CD4-positive, alpha-beta T cell treated with Interleukin-12 subunit alpha and Interleukin-12 subunit beta, for 1 hour (primary cell): ENCODE data around the gene ZSWIM1.
"Not testable (repeated sequence)": the region's sequence is repeated elsewhere in the genome, so short reads cannot be mapped to it uniquely, and the experiment has no call there.

Experiments used
- DNase-seq: peaks from one replicate; pipeline ENCODE4 v3.0.0-alpha.2; 2020

The ZSWIM1 gene

DNA sequence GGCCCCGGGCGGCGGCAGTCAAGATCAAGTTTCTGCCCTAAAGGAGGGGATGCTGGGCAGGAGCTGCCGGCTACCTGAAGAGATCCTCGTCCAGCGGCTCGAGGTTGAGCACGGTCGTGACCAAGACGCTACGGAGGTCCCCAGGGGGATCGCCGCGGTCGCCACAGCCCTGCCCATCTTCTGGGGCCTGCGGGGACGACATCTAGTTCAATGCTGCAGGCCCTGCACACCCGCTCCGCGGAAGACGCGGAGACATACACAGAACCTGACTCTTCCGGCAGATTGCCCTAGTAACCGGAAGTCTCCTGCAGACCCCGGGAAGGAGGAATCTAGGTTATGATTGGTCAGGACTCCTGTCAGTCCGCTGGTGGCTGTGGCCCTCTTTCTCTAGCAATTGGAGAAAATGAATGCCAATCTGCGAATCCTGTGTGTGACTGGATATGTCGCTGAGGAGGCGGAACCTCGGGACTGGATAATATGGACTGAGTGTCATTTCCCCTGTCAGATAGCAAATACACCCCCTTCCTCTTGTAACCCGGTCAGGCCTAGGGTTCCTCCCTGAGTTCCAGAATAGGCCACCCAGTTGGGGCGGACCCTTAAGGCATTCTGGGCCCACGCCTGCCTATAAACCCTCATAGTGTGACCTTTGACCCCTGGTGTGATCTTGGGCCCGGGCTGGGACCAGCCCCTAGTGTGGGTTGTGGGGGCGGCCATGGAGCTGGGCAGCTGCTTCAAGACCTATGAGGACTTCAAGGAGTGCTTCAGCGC, 23.7 kb upstream of the ZSWIM1 start, which contains the start of the genes ACOT8 and ZSWIM3:
Gene ACOT8 (minus strand): TSS at position 279 of the 768 bp plus-strand sequence. CDS start 77 bp downstream, at position 202.
Gene ZSWIM3 (plus strand): TSS at position 501 of the 768 bp plus-strand sequence. CDS start 212 bp downstream, at position 713.
- DNase-seq = peak; percentile 100

DNA sequence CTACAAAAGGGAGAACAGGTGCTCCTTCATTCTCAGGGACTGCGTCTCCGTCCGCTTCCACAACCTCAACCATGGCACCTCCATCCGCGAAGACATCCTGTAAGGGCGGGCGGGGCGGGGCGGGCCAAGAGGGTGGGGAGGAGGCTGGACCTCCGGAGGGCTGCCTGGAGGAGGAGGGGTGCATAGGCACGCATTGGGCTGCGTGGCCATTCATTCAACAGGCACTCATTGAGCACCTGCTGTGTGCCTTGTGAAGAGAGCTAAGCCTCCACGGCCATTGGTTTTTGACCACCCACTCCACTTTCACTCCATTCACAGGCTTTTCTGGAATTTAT, 23.2 kb upstream of the ZSWIM1 start:
- no peak for DNase-seq

DNA sequence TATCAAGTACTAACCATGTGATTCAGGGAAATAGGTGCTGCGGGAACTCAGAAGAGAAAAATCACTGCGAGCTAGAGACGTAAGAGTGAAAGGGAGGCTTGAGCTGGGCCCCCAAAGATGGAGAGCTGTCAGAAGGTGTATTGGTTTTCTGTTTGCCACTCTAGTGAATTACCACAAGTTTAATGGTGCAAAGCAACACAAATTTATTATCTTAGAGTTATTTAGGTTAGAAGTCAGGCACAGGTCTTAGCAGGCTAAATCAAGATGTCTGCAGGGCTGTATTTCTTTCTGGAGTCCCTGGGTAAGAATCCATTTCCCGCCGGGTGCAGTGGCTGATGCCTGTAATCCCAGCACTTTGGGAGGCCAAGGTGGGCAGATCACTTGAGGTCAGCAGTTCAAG, 21.1 kb upstream of the ZSWIM1 start:
- DNase-seq = no peak

DNA sequence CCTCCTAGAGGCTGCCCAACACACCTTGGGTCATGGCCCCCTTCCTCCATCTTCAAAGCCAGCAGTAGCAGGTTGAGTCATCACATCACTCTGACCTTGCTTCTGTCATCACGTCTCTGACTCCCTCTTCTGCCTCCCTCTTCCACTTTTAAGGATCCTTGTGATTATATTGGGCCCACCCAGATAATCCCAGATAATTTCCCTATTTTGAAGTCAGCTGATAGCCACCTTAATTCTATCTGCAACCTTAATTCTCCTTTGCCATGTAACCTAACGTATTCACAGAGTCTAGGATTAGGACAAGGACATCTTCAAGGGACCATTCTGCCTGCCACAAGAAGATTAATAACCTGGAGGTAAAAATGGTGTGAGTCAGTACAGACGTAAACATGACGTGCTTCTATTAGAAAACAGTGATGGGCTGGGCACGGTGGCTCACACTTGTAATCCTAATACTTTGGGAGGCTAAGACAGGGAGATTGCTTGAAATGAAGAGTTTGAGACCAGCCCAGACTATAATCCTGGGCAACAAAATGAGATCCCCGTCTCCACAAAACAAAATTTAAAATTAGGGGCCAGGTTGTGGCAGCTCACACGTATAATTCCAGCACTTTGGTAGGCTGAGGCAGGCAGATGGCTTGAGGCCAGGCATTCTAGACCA, 20.3 kb upstream of the ZSWIM1 start:
- DNase-seq = no peak

DNA sequence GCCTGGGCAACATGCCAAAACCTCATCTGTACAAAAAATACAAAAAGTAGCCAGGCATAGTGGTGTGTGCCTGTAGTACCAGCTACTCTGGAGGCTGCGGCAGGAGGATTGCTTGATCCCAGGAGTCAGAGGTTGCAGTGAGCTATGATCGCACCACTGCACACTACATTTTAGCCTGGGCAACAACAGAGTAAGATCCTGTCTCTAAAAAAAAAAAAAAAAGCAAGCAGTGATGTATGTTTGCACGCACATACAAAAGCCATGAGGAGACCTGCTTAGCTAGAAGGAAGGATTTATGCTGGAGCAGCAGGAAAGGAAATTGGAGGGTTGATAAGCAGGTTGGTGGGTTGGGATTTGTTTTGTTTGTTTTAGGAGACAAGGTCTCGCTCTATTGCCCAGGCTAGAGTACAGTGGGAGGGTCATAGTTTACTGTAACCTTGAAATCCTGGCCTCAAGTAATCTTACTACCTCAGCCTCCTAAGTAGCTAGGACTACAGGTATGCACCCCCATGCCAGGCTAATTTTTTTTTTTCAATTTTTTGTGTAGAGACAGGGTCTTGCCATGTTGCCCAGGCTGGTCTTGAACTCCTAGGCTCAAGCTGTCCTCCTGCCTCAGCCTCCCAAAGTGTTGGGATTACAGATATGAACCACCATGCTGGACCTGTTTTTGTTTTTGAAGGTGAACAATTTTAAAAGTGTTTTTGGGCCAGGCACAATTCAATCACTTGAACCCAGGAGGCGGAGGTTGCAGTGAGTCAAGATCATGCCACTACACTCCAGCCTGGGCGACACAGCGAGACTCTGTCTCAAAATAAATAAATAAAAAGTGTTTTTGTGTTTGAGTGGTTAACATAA, 19.6 kb upstream of the ZSWIM1 start:
- DNase-seq = no peak

DNA sequence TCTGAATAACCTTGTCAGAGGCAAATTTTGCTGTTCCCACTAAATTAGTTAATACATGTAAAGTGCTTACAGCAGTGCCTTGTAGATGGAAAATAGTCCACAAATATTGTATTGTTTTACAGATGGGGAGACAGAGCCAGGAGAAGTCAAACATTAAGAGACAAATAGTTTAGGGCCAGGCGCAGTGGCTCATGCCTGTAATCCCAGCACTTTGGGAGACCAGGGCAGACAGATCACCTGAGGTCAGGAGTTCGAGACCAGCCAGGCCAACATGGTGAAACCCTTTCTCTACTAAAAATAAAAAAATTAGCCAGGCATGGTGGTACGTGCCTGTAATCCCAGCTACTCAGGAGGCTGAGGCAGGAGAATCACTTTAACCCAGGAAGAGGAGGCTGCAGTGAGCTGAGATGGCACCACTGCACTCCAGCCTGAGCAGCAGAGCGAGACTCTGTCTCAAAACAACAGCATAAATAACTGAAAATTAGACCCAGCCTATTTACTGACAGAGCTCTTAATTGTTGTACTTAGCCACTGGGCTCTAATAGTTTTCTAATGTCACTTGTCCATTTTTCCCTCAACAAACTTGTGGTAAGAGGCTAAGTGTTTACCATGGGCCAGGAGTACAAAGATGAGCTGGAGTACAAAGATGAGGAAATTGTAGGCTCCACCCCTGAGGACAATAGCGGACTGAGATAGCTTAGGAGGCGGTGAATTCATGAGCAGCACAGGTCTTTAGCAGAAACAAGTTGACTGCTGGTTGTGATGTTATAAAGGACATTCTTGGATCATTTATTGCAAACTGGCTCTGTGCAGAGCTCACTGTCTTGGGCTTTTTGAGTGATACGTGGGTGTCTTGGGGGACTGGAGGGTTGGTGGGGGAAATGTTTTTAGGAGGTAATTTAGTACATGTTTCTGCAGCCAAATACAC, 17.2 kb upstream of the ZSWIM1 start:
- no peak for DNase-seq

DNA sequence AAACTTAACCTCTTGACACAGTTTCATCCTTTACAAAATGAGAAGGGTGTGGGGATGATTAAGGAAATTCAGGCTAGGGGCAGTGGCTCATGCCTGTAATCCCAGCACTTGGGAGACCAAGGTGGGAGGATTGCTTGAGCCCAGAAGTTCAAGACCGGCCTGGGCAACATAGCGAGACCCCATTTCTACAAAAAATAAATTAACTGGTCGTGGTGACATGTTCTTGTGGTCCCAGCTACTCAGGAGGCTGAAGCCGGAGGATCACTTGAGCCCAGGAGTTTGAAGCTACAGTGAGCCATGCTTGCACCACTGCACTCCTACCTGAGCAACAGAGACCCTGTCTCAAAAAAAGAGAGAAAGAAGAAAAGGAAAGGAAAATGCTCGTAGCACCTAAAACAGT, 14.6 kb upstream of the ZSWIM1 start:
- no peak for DNase-seq

DNA sequence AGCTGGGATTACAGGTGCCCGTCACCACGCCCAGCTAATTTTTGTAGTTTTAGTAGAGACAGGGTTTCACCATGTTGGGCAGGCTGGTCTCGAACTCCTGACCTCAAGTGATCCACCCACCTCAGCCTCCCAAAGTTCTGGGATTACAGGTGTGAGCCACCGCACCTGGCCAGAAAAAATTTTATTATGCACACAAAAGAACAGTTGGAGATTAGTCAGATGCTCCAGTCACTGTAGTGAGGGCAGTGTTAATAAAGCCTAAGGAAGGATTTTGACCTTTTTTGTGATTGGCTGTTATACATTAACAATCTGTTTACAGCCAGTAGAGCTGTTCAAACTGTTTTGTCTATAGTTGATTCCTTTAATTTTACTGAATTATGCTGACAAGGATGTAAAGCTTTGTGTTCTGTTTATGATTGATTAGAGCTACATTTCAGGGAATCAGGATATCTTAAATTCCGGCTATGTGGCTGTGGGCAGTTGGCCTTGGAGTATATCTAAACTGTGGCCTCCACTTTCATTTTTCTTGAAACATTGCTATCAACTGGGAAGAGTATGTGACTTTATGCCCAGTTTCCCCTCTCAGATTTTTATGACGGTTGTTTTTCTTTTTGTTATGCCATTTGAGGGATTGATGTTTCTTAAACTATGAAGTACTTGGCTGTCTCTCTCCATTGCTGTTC, 13.8 kb upstream of the ZSWIM1 start:
- no peak for DNase-seq

DNA sequence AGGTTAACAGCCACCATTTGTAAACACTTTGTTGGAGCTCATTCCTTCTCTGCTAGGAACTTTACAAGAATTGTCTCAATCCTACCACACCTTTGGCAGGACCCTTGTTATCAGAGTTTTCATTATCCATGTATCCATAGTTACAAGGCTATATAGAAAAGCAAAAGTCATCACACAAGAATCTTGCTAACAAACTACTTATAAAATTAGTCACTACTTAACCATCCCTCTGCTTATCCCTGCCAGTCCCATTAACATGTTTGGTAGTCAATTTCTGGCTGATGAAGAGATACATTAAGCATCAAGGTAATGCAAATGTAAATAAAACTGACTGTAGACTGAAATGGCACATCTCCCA, 13.2 kb upstream of the ZSWIM1 start:
- no peak for DNase-seq

DNA sequence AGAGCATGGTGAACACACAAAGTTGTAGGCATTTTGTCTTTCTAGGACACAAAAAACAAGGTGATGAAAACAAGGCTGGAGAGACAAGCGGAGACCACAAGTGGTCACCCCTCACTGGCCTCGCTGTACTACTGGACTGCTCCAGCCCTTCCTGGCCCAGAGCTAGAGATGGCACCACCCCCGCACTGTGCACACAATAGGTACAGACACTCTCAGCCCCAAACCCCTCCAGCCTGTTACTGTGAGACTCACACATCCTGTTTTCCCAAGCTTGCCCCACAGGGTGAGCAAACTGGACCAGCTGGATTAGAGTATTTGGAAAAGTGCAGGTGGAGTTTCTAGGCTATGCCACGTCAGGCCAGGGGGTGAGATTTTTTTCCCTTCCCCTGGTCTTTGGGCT, 8.4 kb upstream of the ZSWIM1 start:
- no peak for DNase-seq

DNA sequence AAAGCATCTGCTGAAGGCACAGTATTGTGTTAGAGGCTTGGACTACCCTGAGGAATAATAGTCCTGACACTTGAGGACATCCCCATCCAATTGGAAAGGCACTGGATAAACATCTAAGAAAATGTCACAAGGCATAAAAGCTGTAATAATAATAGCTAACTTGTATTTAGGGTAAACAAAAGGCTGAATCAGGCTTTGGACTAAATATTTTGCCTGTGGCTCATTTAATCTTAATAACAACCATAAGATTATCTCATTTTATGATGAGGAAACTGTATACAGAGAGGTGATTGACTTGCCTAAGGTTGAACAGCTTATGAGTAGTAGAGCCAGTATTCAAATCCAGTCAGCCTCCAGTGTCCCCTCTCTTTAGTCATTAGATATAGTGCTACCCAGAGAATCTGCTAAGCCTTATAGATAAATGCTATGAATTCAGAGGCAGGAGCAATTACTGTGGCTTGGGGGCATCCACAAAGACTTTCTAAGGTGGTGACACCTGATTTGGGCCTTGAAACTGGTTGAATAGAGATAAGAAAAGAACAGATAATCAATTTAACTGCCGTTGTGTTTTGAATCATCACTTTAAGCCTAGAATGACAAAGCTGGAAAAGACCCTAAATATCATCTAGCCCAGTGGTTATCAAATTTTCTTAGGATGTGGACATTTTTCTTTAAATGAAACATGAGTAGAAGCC, 7.5 kb upstream of the ZSWIM1 start:
- no peak for DNase-seq

DNA sequence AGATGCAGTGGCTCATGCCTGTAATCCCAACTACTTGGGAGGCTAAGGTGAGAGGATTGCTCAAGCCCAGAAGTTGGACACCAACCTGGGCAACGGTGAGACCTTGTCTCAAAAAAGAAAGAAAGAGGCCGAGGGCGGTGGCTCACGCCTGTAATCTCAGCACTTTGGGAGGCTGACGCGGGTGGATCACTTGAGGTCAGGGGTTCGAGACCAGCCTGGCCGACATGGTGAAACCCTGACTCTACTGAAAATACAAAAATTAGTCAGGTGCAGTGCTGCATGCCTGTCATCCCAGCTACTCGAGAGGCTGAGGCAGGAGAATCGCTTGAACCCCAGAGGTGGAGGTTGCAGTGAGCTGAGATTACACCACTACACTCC, 6.9 kb upstream of the ZSWIM1 start:
- DNase-seq = not testable (repeated sequence)

DNA sequence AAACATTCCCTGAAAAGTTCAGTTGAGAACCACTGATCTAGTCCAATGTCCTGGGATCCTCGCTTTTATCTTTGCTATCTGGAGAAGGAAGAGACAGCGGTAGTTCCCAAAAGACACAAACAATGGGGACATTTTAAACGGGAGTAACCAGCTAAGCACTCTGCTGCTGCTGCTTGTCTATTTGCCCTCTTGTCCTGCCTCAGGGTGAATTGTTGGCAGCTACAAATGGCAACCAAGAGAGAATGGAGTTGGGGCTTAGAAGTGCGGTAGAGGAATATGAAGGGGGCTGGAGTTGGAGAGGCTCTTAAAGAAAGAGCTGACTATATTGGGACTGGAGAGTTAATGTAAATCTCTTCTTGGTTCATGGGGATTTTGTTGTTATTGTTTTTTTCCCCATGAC, 6.5 kb upstream of the ZSWIM1 start:
- no peak for DNase-seq

DNA sequence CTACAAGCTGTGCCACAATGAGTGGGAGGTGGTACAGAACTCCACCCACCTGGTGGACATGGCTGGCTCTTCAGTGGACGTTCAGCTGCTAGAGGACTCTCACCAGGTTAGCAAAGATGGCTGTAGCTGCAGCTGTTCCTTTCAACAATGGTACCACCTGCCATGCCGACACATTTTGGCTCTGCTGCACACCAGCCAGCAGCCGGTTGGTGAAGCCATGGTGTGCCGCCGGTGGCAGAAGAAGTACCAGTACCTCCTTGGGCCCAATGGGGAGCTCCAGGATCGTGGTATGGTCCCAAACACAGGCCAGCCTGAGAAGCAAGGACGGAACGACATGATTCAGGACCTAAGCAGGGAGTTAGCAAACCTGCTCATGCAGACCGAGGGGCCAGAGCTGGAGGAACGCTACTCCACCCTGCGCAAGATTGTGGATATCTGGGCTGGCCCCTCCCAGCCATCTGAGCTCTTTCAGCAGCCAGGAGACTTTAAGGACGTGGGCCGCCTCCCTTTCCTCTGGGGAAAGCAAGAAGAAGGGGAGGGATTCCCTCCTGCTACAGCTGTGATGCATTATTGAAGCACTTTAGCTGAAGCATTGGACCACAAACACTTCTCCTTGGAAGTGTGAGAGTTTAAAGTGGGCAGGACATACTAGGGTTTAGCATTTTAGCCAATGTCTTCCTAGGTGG, 2.8 kb upstream of the ZSWIM1 start:
- DNase-seq = no peak

DNA sequence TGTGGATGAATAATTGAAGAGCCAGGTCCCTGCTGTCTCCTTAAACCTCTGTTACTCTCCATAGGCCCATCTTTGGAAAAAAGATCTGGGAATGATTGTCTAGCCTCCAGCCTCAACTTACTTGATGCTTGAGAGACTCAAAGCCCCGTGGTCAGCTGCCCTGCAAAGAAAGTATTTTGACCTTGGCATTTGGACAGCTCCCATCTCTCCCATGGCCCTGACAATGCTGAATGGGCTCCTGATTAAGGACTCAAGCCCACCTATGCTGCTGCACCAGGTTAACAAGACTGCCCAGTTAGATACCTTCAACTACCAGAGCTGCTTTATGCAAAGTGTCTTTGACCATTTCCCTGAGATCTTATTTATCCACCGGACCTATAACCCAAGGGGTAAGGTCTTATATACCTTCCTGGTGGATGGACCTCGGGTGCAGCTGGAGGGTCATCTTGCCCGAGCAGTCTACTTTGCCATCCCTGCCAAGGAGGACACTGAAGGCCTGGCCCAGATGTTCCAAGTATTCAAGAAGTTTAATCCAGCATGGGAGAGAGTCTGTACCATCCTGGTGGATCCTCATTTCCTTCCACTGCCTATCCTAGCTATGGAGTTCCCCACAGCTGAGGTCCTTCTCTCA, 1.6 kb downstream of the ZSWIM1 start:
- no peak for DNase-seq

DNA sequence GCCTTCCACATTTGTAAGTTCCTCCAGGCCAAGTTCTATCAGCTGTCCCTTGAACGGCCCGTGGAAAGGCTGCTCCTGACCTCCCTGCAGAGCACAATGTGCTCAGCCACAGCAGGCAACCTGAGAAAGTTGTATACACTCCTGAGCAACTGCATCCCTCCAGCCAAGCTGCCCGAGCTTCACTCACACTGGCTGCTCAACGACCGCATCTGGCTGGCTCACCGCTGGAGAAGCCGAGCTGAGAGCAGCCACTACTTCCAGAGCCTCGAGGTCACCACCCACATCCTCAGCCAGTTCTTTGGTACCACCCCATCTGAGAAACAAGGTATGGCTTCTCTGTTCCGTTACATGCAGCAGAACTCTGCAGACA, 2.1 kb downstream of the ZSWIM1 start:
- no peak for DNase-seq

DNA sequence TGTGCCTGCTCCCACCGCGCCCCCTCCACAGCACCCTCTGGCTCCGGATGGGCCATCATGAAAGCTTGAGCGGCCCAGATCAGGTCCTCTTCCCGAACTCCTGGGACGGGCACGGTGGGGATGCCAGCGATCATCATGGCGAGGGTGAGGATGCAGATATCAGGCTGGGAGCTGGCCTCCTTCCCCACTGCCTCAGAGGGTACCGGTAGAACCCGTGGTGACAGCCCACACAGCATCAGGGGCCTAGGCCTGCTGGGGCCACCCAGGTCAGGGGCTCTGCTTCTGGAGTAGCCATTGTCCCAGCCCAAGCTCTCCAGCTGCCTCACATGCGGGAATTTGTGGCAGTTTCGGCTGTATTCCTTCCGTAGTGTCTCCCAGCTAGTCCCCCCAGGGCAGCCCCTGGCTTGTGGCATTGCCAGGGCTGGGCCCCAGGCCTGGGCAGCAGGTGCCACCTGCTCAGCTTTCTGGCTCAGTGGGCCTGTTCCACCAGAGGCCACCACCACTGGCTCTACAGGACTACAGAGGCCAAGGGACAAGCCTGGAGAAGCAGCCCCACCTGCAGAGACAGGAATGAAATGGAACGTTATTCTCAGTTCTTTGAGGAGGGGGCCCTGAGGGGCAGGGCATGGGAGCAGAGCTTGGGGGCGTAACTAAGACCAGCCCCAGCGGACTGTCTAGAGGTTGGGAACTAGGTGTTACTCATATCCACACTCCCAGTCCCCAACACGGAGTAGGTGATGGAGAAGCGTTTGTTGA, 5.7 kb downstream of the ZSWIM1 start:
- no peak for DNase-seq

DNA sequence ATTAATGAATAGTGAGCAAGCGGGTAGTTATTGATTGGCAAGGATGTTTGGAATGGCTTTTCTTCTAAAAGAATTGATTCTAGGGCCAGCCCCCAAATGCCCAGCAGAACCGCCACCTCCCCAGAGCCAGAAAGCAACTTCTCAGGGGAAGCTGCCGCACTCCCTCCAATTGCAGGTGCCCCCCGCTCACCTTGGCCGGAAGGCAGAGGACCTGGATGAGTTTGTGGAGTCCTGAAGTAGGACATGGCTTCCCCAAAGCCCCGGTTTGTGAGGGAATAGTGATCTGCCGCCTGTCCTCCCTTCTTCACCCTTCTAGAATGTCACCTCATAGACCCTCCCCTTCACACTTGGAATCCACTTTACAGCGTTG, 6.3 kb downstream of the ZSWIM1 start, which contains the start of gene SPATA25:
Gene SPATA25 (minus strand): TSS at position 277 of the 370 bp plus-strand sequence. CDS start 32 bp downstream, at position 245.
- no peak for DNase-seq

DNA sequence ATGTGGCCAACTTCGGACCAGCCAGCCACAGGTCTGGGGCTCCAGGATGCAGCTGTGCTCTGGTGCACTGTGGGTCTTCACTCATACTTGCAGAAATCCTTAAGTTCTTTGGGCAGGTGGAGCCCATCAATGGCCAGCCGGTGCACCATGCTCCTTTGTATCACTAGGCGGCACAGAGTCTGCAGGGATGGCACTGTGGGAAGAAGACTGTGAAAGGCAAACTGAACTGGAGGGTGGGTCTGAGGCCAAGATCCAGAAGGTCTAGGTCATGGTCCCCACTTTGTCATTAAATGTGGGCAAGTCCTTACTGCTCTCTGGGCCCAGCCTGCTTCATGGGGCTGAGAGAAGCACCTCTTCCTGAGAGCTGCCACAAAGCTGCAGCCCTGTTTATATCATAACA, 7.7 kb downstream of the ZSWIM1 start:
- no peak for DNase-seq
